ENCODE data around the gene CENPX.

Gene CENPX

DNA sequence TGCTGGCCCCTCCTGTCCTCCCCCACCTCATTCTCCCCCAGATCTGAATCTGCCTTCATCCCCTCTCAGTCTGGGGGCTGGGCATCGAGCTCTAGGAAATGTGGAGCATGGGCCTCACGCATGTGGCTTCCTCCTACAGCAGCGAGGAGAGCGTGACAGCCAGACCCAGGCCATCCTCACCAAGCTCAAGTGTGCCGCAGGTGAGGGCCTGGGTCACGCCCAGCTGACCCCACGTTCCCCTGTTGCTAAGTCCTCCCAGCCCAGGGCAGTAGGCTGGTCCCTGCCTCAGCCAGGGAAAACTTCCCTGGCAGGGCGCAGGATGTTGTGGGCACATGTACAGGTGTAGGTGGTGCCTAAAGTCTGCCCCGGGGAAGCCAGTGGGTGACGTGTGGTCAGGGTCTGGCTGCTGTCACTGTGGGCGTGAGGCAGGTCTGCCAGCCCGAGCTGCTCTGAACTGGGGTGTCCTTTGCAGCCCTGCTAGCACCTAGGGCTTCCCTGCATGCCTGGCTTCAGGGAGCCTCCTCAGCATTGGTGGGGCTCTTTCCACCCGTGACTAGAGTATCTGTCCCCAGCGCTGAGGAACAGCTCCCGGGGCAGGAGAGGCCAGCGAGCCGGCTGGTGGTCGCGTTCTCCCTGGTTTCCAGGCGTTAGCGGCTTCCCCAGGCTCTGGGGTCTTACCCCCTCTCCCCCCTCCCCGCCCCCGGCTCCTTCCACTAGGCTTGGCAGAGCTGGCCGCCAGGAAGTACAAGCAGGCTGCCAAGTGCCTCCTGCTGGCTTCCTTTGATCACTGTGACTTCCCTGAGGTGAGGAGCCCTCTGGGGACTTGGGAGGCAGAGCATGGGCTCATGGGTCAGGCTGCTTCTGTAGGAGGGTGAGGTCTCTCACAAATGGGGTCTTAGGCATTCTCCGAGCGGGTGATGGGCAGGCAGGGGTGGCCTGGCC, 32.6 kb upstream of the CENPX start:
- DNase-seq: no peak

DNA sequence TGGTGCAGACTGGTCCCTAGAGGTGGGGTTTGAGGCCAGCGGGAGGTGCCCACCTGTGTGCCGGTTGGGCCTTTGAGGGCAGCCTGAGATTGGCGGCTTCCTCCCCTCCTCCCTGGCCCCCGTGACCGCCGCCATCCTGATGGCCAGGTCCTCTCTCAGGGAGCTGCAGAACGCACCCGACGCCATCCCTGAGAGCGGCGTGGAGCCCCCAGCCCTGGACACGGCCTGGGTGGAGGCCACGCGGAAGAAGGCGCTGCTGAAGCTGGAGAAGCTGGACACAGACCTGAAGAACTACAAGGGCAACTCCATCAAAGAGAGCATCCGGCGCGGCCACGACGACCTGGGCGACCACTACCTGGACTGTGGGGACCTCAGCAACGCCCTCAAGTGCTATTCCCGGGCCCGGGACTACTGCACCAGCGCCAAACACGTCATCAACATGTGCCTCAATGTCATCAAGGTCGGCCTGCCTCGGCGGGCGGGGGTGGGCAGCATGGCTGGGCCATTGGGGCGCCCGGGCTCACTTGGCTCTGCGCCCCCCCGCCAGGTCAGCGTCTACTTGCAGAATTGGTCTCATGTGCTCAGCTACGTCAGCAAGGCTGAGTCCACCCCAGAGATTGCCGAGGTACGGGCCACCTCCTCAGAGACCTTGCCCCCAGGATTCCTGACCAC, 31.8 kb upstream of the CENPX start:
- DNase-seq: no peak

- DNase-seq: no peak
Observed at GRCh38 chr17:82053556-82054263, 31.0 kb upstream of the CENPX start.

DNA sequence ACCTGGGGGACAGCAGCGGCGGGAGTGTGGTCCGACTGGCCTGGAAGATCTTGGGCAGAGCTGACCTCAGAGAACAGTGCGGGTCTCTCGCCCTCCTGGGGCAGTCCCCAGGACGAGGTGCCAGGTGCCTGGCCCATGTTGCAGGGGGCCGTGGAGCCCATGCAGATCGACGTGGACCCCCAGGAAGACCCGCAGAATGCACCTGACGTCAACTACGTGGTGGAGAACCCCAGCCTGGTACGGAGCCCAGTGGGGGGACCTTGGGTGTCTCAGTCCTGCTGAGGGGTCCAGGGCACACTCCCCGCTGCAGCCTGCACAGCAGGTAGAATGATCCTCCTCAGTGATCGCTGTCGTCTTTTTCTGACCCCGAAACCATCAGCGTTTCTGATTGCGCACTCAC, 30.5 kb upstream of the CENPX start:
- DNase-seq: no peak

DNA sequence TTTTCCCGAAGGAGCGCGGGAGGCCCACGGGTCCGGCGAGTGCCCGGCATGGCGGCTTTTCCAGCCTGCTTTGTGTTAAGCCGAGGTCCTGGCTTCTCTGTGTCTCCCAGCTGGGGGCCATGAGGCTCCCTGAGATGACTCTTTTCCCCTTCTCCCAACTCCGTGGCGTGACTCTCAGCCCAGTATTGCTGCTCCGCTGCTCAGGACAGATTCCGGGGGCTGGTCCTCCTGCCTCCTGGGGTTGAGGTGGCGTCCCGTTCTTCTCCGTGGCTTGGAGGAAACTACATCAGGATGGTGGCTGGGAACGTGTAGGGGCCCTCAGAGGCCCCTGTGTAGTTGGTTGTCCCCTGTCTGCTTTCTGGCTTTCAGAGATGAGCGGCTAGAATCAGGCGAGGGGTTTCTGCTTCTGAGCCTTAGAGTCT, 30.0 kb upstream of the CENPX start:
- DNase-seq: no peak

GRCh38 chr17:82051776-82052637, 29.3 kb upstream of the CENPX start, which contains the start of the genes GPS1 and RFNG:
Gene GPS1 (plus strand): TSS chr17:82051898. CDS start chr17:82051932, 34 bp downstream.
Gene RFNG (minus strand): TSS chr17:82051811. CDS start chr17:82051766, 45 bp downstream.
- DNase-seq: peak in 1 of 2 experiments; percentile 45

DNA sequence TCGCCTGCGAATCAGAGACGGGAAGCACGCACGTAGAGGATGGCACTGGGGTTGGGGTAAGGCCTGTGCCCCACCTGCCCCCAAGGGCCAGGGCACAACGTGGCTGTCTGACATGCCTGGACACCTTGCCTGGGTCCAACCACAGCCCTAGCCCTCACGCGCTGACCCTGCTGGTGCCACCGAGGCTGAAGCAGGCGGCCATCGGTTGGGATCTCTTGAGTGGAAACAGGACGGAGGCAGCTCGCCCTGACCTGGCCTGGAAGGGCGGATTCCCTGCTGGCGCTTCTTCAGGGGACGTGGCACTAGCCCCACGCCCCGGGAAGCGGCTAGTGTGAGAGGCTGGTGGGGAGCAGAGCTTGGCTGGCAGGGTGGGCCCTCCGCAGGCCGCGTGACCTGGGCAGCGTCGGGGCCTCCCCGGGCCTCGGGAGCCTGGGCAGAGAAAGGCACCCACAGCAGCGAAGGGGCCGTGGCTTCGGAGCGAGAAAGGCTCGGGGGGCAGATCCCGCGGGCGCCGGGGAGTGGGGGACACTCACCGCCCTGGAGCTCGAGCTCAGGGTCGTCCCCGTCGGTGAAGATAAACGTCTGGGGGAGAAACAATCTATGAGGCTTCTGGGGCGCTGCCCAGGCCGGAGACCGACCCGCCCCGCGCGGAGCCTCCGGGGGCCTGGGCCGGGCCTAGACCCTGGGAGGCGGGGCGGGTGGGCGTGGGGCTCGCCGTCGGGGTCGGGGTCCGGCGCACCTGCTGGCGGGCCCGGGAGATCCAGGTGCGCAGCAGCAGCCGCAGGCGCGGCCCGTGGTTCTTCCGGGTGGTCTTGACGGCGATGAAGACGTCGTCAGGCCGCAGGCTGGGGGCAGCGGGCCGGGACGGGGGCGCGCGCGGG, 28.3 kb upstream of the CENPX start:
- DNase-seq: no peak

DNA sequence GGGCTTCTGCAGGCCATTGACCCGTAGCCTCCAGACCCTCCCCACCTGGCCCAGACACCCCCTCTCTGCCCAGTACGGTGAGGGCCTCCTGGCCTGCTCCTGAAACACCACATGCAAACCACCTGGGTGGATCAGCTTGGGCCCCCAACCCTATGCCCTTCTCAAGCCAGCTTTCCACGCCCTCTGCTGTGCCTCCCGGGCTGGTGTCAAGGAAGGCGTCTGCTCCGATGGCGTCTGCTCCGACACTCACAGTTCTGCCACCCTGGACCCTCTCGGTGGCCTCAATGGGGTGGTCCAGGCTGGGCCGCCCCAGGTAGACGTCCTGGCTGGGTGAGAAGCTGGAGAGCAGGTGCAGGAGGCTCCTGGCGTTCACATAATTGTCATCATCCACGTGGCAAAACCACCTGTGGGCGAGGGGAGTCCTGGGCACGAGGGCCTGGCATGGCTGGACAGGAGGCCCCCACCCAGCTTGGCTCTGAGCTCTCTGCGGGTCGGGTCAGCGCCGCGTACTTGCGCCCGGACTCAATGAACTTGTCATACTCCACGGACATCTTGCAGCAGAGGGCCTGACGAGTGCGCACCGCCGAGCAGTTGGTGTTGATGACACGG, 27.6 kb upstream of the CENPX start:
- no peak for DNase-seq

DNA sequence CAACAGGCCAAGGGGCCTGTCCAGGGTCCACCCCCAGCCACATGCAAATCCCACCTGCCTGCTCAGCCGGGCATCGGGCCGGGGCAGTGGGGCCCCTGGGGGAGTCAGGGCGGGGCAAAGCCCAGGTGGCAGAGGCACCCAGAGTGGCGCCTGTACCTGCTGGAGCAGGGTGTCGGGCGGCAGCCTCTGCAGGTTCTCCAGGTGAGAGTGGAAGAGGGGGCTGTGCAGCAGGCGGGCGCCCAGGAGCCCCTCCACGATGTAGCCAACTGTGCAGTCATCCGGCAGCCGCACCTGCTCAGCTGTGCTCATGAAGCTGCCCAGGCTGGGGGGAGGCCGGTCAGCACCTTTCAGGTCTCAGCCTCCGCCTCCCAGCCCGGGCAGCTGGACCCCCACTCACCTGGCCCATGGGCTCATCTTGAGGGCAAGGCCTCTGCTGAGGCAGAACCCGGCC, 26.9 kb upstream of the CENPX start:
- no peak for DNase-seq

DNA sequence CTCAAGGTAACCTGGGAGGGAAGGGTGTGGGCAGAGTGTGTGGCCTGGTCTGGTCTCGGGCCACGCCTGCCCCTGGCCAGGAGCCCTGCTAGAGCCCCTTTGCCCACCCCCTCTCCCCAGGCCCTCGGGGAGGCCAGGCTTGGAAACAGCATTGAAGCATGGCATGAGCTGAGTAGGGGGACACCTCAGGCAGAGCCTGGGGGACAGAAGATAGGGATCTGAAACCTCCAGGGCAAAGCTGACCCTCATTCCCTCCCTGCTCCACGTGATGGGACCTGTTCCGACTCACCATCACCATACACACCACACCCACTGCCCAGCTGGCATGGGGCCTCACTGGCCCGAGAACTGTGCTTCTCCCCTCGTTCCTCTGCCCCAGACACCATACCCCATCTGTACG, 26.4 kb upstream of the CENPX start:
- DNase-seq: no peak

- no peak for DNase-seq
Observed at GRCh38 chr17:82048571-82048971, 25.9 kb upstream of the CENPX start.

- no peak for DNase-seq
Observed at GRCh38 chr17:82047914-82048570, 25.4 kb upstream of the CENPX start.

DNA sequence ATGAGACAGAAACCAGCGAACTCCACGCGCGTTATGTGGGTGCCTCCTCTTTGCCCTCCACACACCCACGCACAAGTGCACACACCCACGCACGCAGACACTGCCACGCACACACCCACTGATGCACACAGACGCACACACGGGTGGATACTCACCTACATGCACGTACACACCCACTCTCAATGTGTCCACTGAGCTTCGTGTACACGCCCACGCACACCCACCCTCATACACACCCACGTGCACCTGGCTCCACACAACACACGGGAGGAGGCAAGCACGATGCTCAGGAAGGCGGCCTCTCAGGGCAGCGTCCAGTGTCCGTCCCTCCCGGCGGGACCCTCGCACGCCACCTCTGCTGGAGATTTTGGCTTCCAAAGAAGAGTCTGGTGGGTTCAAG, 24.7 kb upstream of the CENPX start:
- no peak for DNase-seq

GRCh38 chr17:82046903-82047302, 24.2 kb upstream of the CENPX start:
- no peak for DNase-seq

DNA sequence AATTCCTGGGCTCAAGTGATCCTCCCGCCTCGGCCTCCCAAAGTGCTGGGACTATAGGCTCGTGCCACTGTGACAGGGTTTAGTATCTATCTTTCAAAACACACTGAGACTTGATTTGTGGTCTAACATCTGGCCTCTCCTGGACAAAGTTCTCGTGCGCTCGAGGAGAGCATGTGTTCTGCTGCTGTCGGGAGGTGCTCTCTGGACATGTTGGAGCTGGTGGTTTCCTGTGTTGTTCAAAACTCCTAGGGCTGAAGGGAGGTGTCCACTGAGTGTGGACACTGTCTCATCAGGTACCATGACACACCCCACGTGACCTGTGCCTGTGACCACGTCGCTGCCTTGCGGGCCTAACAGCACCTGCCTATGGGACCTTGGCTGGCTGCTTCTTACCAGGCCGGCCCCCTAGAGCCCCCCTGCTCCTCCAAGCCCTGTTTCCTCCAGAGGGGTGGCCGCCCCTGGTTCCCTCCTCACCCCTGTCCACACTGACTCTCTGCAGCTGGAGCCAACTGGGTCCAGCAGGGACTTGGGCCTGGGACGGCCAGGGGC, 23.3 kb upstream of the CENPX start:
- no peak for DNase-seq

DNA sequence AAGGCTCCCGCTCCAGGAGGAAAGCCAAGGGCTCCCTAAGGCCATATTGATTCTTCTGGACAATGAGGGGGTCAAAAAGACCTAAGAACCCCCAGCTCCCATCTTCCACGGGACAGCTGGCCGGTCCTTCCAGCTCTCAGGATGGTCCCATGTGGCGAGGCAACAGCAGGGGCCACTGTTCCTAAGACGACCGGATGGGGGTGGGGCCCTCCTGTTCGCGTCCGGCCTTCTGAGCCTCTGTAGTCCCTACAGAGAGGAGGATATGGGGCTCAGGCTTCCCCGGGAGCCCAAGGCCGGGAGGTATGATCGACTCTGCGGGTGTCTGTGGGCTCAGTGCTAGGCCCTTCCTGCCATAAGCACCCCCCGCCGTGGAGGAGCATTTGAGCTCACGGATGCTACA, 20.8 kb upstream of the CENPX start:
- no peak for DNase-seq

GRCh38 chr17:82042649-82043048, 20.0 kb upstream of the CENPX start:
- DNase-seq: no peak

DNA sequence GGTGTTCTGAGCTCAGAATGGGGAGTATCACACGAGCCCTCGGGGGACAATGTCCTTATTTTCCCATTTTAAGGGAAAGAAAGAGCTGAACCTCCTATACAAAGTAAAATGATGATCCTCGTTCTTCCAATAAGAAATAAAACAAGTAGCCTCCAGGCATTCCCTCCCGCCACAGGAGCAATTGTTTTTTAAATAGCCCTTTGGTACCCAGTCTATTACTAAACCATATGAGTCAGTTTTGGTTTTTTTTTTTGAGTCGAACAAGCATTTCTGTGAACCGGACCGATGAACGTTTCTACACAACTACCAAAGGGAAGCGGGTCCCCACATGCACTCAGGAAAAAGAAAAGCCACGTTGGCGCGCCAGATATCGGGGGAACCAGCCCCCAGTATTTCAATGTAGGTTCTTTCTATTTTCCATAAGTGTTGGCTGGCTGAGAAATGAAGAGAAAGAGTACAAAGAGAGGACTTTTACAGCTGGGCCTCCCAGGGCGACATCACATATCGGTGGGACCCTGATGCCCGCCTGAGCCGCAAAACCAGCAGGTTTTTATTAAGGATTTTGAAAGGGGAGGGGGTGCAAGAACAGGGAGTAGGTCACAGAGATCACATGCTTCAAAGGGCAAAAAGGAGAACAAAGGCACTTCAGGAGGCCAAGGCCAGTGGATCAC, 18.6 kb upstream of the CENPX start:
- no peak for DNase-seq

DNA sequence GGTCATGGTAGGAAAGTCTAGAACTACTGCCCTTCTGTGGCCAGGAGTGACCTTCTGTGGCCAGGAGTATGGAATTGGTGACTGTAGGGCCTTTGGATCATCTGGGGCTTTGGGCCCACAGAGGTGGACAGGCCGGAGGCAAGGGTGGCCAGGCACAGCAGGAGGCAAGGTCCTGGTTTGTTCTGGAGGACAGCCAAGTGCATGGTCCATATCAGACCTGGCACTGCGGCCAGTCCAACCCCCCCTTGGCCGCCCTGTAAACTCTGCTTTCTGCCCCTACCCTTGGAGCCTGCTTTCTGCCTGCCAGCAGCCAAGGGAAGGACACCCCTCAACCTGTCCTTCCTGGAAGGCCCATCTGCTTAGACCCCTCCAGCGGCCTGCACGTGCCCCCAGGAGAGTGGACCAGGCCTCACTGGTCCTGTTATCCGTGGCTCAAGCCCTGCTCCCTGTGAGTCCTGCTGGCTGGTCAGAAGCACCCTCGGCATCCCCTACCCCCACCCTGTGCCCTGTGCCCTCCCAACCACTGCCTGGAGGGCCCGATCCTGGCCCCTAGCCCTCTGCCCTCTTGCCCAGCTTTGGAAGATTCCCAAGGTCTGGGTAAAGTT, 17.1 kb upstream of the CENPX start:
- no peak for DNase-seq

Data from SW 1271 (cell line).